ENCODE data around the gene LMF1. TPM values are rescaled to one million over a fixed set of nuclear protein-coding genes. Genes with fewer than 3 reads are reported as not detected.

LMF1 gene
- polyA plus RNA-seq, 1 donor (not counting 4 experiments of a cell fraction or from before 2014, with no cell fraction given): 3.1 TPM

DNA sequence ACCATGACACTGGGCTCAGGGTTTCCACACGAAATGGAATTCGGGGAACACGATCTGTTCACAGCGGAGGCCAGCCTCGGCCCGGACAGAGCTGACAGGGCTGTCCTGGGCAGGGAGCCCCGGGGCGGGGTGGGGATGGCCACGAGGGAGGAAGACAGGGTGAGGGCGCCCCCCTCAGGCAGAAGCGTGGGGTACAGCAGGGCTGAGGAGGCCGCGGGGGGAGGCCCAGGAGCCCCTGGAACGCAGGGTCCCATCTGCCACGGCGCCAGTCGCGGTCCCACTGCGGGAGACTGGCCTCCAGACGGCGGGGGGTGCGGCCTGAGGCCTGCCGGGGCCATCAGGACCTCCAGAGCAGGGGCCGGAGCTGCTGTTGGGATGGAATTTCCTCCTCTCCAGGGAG lies 75.9 kb downstream of the LMF1 start:
- H2AFZ ChIP-seq (ENCODE audit: control insufficient read depth, low read length): no peak overlapping the region
- FAIRE-seq: no peak
- no peaks in the 10 kb centered on the region for H3K36me3 ChIP-seq (ENCODE audit: control insufficient read depth in 2 of 2, extremely low read depth in 1 of 2, insufficient read depth in 2 of 2, low read length in 2 of 2)
- no peak overlapping the region for H3K4me3 ChIP-seq (ENCODE audit: control insufficient read depth in 2 of 3, extremely low read depth in 1 of 3, insufficient read depth in 2 of 3, low read depth in 1 of 3, low read length in 3 of 3)
- H3K9me3 ChIP-seq (ENCODE audit: control insufficient read depth, low read depth, low read length): no peaks in the 10 kb centered on the region
- no peak for TF ChIP-seq EZH2 (IDR thresholded peaks at IDR 0.05; ENCODE audit: low read length)
- TF ChIP-seq, protein P1, sequence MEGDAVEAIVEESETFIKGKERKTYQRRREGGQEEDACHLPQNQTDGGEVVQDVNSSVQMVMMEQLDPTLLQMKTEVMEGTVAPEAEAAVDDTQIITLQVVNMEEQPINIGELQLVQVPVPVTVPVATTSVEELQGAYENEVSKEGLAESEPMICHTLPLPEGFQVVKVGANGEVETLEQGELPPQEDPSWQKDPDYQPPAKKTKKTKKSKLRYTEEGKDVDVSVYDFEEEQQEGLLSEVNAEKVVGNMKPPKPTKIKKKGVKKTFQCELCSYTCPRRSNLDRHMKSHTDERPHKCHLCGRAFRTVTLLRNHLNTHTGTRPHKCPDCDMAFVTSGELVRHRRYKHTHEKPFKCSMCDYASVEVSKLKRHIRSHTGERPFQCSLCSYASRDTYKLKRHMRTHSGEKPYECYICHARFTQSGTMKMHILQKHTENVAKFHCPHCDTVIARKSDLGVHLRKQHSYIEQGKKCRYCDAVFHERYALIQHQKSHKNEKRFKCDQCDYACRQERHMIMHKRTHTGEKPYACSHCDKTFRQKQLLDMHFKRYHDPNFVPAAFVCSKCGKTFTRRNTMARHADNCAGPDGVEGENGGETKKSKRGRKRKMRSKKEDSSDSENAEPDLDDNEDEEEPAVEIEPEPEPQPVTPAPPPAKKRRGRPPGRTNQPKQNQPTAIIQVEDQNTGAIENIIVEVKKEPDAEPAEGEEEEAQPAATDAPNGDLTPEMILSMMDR (optimal IDR thresholded peaks at IDR 0.05 in 1 of 3, IDR thresholded peaks at IDR 0.05 in 1 of 3, conservative IDR thresholded peaks at IDR 0.05 in 1 of 3; ENCODE audit: extremely low read depth in 1 of 3, insufficient read depth in 2 of 3, low read length in 3 of 3): no peak
- H3K4me2 ChIP-seq (ENCODE audit: control insufficient read depth, extremely low read depth, insufficient read depth, low read depth, low read length): no peak overlapping the region
- dilution Hi-C loops (cut with MboI; ENCODE audit: extremely low pct_ligation_motif_present, low sequenced_read_pairs): no loop called here
- no peaks in the 10 kb centered on the region for H3K27me3 ChIP-seq (ENCODE audit: control insufficient read depth, extremely low read depth, insufficient read depth, low read length)
- H3K79me2 ChIP-seq (ENCODE audit: control insufficient read depth, insufficient read depth, low read length): no peaks in the 10 kb centered on the region
- no peaks in the 10 kb centered on the region for H3K4me1 ChIP-seq (ENCODE audit: control insufficient read depth, extremely low read depth, insufficient read depth, low read length)
- no peaks in the 10 kb centered on the region for H4K20me1 ChIP-seq (ENCODE audit: control insufficient read depth, extremely low read depth, insufficient read depth, low read length)
- no peak overlapping the region for H3K27ac ChIP-seq (ENCODE audit: control insufficient read depth, insufficient read depth, low read length)
- no peaks in the 10 kb centered on the region for H3K9me1 ChIP-seq (ENCODE audit: control insufficient read depth, extremely low read depth, insufficient read depth, low read length)
- no peak for DNase-seq (ENCODE audit: low read depth, low spot score)
- H3K9ac ChIP-seq (ENCODE audit: control insufficient read depth, extremely low read depth, insufficient read depth, low read length): no peak overlapping the region

DNA sequence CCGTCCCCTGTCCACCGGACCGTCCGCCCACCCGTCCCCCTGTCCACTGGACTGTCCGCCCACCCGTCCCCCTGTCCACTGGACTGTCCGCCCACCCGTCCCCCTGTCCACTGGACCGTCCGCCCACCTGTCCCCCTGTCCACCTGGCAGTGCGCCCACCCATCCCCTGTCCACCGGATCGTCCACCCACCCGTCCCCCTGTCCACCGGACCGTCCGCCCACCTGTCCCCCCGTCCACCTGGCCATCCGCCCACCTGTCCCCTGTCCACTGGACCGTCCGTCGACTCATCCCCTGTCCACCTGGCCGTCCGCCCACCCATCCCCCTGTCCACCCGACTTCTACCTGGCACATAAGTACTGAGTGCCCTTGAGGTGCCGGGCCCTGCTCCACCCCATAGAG lies 76.6 kb downstream of the LMF1 start:
- Histone ChIP-seq H3K9ac (ENCODE audit: control insufficient read depth, extremely low read depth, insufficient read depth, low read length) (no peak overlapping the region), H3K36me3 (ENCODE audit: control insufficient read depth in 2 of 2, extremely low read depth in 1 of 2, insufficient read depth in 2 of 2, low read length in 2 of 2) (no peaks in the 10 kb centered on the region), H3K9me3 (ENCODE audit: control insufficient read depth, low read depth, low read length) (no peaks in the 10 kb centered on the region), H3K27ac (ENCODE audit: control insufficient read depth, insufficient read depth, low read length) (no peak overlapping the region), H3K4me1 (ENCODE audit: control insufficient read depth, extremely low read depth, insufficient read depth, low read length) (no peaks in the 10 kb centered on the region), H4K20me1 (ENCODE audit: control insufficient read depth, extremely low read depth, insufficient read depth, low read length) (no peaks in the 10 kb centered on the region), H3K4me2 (ENCODE audit: control insufficient read depth, extremely low read depth, insufficient read depth, low read depth, low read length) (no peak overlapping the region), H3K27me3 (ENCODE audit: control insufficient read depth, extremely low read depth, insufficient read depth, low read length) (no peaks in the 10 kb centered on the region), H3K4me3 (ENCODE audit: control insufficient read depth in 2 of 3, extremely low read depth in 1 of 3, insufficient read depth in 2 of 3, low read depth in 1 of 3, low read length in 3 of 3) (no peak overlapping the region), H2AFZ (ENCODE audit: control insufficient read depth, low read length) (no peak overlapping the region), H3K9me1 (ENCODE audit: control insufficient read depth, extremely low read depth, insufficient read depth, low read length) (no peaks in the 10 kb centered on the region), H3K79me2 (ENCODE audit: control insufficient read depth, insufficient read depth, low read length) (no peaks in the 10 kb centered on the region)
- dilution Hi-C loops (cut with MboI; ENCODE audit: extremely low pct_ligation_motif_present, low sequenced_read_pairs): no loop called here
- DNase-seq (ENCODE audit: low read depth, low spot score) (no peak), FAIRE-seq (no peak)
- TF ChIP-seq EZH2 (IDR thresholded peaks at IDR 0.05; ENCODE audit: low read length): no peak
- TF ChIP-seq, protein P1 (optimal IDR thresholded peaks at IDR 0.05 in 1 of 3, IDR thresholded peaks at IDR 0.05 in 1 of 3, conservative IDR thresholded peaks at IDR 0.05 in 1 of 3; ENCODE audit: extremely low read depth in 1 of 3, insufficient read depth in 2 of 3, low read length in 3 of 3): no peak

All from keratinocyte (primary cell).